H9 (cell line): ENCODE results near the gene DGCR2. TPM values are rescaled to one million over a fixed set of nuclear protein-coding genes. Genes with fewer than 3 reads are reported as not detected.

ENCODE experiments used
- DNase-seq: peaks from one replicate; pipeline ENCODE4 v3.0.0-alpha.2; 2017
- H2AFZ ChIP-seq: one replicate; pipeline ENCODE4 v1.6.1; 2013; ENCODE audit warnings: mild to moderate bottlenecking, low read length, control low read depth, moderate library complexity
- H2AK5ac ChIP-seq: 2 replicates; pipeline ENCODE4 v1.6.1; 2013; ENCODE audit warnings: low read length, control low read depth, mixed read lengths; ENCODE audit not compliant: insufficient read length
- H2BK120ac ChIP-seq: one replicate; pipeline ENCODE4 v1.6.1; 2013; ENCODE audit warnings: low read depth, mild to moderate bottlenecking, low read length, control low read depth, inconsistent platforms; ENCODE audit not compliant: poor library complexity, severe bottlenecking
- H2BK12ac ChIP-seq: 2 replicates; pipeline ENCODE4 v1.6.1; 2013; ENCODE audit warnings: low read length, control low read depth, mixed read lengths, low read depth; ENCODE audit not compliant: insufficient read length
- H2BK15ac ChIP-seq: 2 replicates; pipeline ENCODE4 v1.6.1; 2013; ENCODE audit warnings: low read depth, low read length, control low read depth
- H2BK20ac ChIP-seq: one replicate; pipeline ENCODE4 v1.6.1; 2013; ENCODE audit warnings: low read depth, mild to moderate bottlenecking, low read length, control low read depth, inconsistent platforms; ENCODE audit not compliant: poor library complexity, severe bottlenecking
- H2BK5ac ChIP-seq: 2 replicates; pipeline ENCODE4 v1.6.1; 2013; ENCODE audit warnings: low read length, control low read depth, mixed read lengths; ENCODE audit not compliant: insufficient read length
- H3K14ac ChIP-seq: 2 replicates; pipeline ENCODE4 v1.6.1; 2013; ENCODE audit warnings: low read length, control low read depth; ENCODE audit not compliant: insufficient read depth
- H3K18ac ChIP-seq: 2 replicates; pipeline ENCODE4 v1.6.1; 2013; ENCODE audit warnings: low read depth, mild to moderate bottlenecking, mixed read lengths, low read length, control low read depth; ENCODE audit not compliant: insufficient read length
- H3K23ac ChIP-seq: 2 replicates; pipeline ENCODE4 v1.6.1; 2013; ENCODE audit warnings: low read length, control low read depth, mixed read lengths, low read depth; ENCODE audit not compliant: insufficient read length
- H3K23me2 ChIP-seq: 2 replicates; pipeline ENCODE4 v1.6.1; 2013; ENCODE audit warnings: low read depth, mild to moderate bottlenecking, mixed read lengths, low read length, control low read depth; ENCODE audit not compliant: insufficient read length, poor library complexity, severe bottlenecking
- H3K27ac ChIP-seq: 2 replicates; pipeline ENCODE4 v1.5.1; 2013; ENCODE audit warnings: low read length, control low read depth, mixed read lengths, low read depth; ENCODE audit not compliant: insufficient read length
- H3K27me3 ChIP-seq: 2 replicates; pipeline ENCODE4 v1.6.1; 2013; ENCODE audit warnings: low read length, control low read depth, inconsistent platforms; ENCODE audit not compliant: insufficient read depth
- H3K4ac ChIP-seq: 2 replicates; pipeline ENCODE4 v1.6.1; 2013; ENCODE audit warnings: low read depth, mild to moderate bottlenecking, control low read depth, inconsistent platforms, low read length, moderate library complexity
- H3K4me1 ChIP-seq: 2 replicates; pipeline ENCODE4 v1.6.1; 2013; ENCODE audit warnings: low read length, control low read depth, inconsistent platforms; ENCODE audit not compliant: insufficient read depth
- H3K4me2 ChIP-seq: 2 replicates; pipeline ENCODE4 v1.6.1; 2013; ENCODE audit warnings: low read length, control low read depth, mixed read lengths; ENCODE audit not compliant: insufficient read length, insufficient read depth
- H3K56ac ChIP-seq: 2 replicates; pipeline ENCODE4 v1.6.1; 2013; ENCODE audit warnings: low read depth, mild to moderate bottlenecking, mixed read lengths, low read length, control low read depth; ENCODE audit not compliant: insufficient read length
- H3K79me1 ChIP-seq: 2 replicates; pipeline ENCODE4 v1.6.1; 2013; ENCODE audit warnings: low read depth, mild to moderate bottlenecking, moderate library complexity, low read length, control low read depth, inconsistent platforms; ENCODE audit not compliant: insufficient read depth, poor library complexity, severe bottlenecking
- H3K79me2 ChIP-seq: 2 replicates; pipeline ENCODE4 v1.6.1; 2013; ENCODE audit warnings: low read length, control low read depth, inconsistent platforms; ENCODE audit not compliant: insufficient read depth
- H3K9ac ChIP-seq: 2 replicates; pipeline ENCODE4 v1.6.1; 2013; ENCODE audit warnings: low read length, control low read depth, mixed read lengths; ENCODE audit not compliant: insufficient read length; ENCODE audit errors: extremely low read depth
- H3K9me3 ChIP-seq: one replicate; pipeline ENCODE4 v1.6.1; 2013; ENCODE audit warnings: low read depth, low read length, inconsistent platforms; ENCODE audit not compliant: control insufficient read depth
- H3T11ph ChIP-seq: one replicate; pipeline ENCODE4 v1.6.1; 2013; ENCODE audit warnings: mild to moderate bottlenecking, low read length, control low read depth, inconsistent platforms
- H4K20me1 ChIP-seq: one replicate; pipeline ENCODE4 v1.6.1; 2013; ENCODE audit not compliant: control insufficient read depth, insufficient read length, insufficient read depth
- H4K5ac ChIP-seq: 2 replicates; pipeline ENCODE4 v1.6.1; 2013; ENCODE audit warnings: low read depth, mild to moderate bottlenecking, mixed read lengths, low read length, control low read depth; ENCODE audit not compliant: insufficient read length
- H4K8ac ChIP-seq: replicated peaks from 2 replicates; pipeline ENCODE4 v1.6.1; 2013; ENCODE audit warnings: low read length, control low read depth, mixed read lengths, low read depth; ENCODE audit not compliant: insufficient read length
- H4K91ac ChIP-seq: 2 replicates; pipeline ENCODE4 v1.6.1; 2013; ENCODE audit warnings: low read depth, mild to moderate bottlenecking, moderate library complexity, mixed read lengths, low read length, control low read depth; ENCODE audit not compliant: insufficient read length
- H3K27ac Mint-ChIP-seq, 3 experiments: 2 replicates in 2 of 3; 3 replicates in 1 of 3; pipeline ENCODE4 v1.8.0; 2020 to 2021; ENCODE audit warnings: mixed read lengths in 3 of 3, mild to moderate bottlenecking in 1 of 3, moderate library complexity in 1 of 3
- H3K27me3 Mint-ChIP-seq: 2 replicates; pipeline ENCODE4 v1.8.0; 2021; ENCODE audit warnings: low read depth, mild to moderate bottlenecking, moderate library complexity, mixed read lengths
- H3K36me3 Mint-ChIP-seq, 3 experiments: 2 replicates in 2 of 3; 3 replicates in 1 of 3; pipeline ENCODE4 v1.8.0; 2020 to 2021; ENCODE audit warnings: low read depth in 3 of 3, mixed read lengths in 3 of 3; ENCODE audit not compliant: insufficient read depth in 1 of 3
- H3K4me1 Mint-ChIP-seq, 2 experiments: 2 replicates each; pipeline ENCODE4 v1.8.0; 2020; ENCODE audit warnings: mixed read lengths in 2 of 2
- H3K4me3 Mint-ChIP-seq, 2 experiments: 2 replicates in 1 of 2; 3 replicates in 1 of 2; pipeline ENCODE4 v1.8.0; 2020 to 2021; ENCODE audit warnings: mild to moderate bottlenecking in 2 of 2, mixed read lengths in 2 of 2, moderate library complexity in 1 of 2
- H3K9me3 Mint-ChIP-seq, 2 experiments: 2 replicates in 1 of 2; 3 replicates in 1 of 2; pipeline ENCODE4 v1.8.0; 2020; ENCODE audit warnings: mild to moderate bottlenecking in 2 of 2, mixed read lengths in 2 of 2, moderate library complexity in 1 of 2
- WGBS: extraction: QIAGEN DNeasy Blood & Tissue Kit; methylation state at CpG from one replicate; pipeline ENCODE4 v1.1.7; 2013; ENCODE audit warnings: missing lambda C conversion rate, low lambda C conversion rate, mixed read lengths; ENCODE audit not compliant: insufficient read length; ENCODE audit errors: extremely low coverage; 5-methylcytosine and 5-hydroxymethylcytosine counted together
- total RNA-seq: library from RNA; stranded (reverse); gene quantifications from 2 replicates; pipeline ENCODE4 v1.2.1, GENCODE V29; 2021
- TF ChIP-seq, protein P1 (sequence below): fragments of 200-600 bp; sonication (generic); conservative IDR thresholded peaks from 3 replicates; pipeline ENCODE4 v1.8.0; 2021; ENCODE audit warnings: antibody characterized with exemption, mild to moderate bottlenecking

DGCR2 gene
- total RNA-seq, 1 experiment from 2014 or later, result 47.2 TPM

DNA sequence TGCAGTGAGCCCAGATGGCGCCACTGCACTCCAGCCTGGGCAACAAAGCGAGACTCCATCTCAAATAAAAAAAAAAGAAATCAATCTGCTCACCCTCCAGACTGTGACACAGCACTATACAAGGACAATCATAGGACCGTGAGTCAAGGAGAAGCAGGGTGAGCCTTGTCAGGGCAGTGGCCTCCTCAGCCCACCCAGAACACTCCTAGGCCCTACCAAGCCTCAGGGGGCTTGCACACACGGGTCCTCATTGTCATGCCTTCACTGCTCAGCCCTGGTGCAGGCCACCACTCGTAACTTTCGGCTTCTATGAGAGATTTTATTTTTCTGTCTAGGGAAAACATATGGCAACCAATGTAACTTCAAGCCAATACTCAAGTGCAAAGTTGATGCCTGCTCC, 35.8 kb downstream of the DGCR2 start:
- Histone ChIP-seq H3K4me1 (peaks cover 3% of the 10 kb centered on the region; the same call in 1 of the 2 replicates), H2BK15ac (no peak overlapping the region), H2AK5ac (no peak overlapping the region), H3K14ac (no peak overlapping the region), H3K4me2 (no peak overlapping the region), H3T11ph (no peak overlapping the region), H3K4ac (no peak overlapping the region), H4K5ac (no peak overlapping the region), H3K18ac (no peak overlapping the region), H3K23me2 (no peaks in the 10 kb centered on the region), H2BK120ac (no peak overlapping the region), H2BK12ac (no peak overlapping the region), H3K9me3 (no peaks in the 10 kb centered on the region), H3K23ac (no peak overlapping the region), H3K79me2 (no peaks in the 10 kb centered on the region), H2AFZ (no peak overlapping the region), H3K9ac (no peak overlapping the region), H3K27ac (no peak overlapping the region), H2BK20ac (no peak overlapping the region), H4K8ac (no peak overlapping the region), H4K91ac (no peak overlapping the region), H3K56ac (no peak overlapping the region), H2BK5ac (no peak overlapping the region), H3K27me3 (no peaks in the 10 kb centered on the region), H3K79me1 (no peaks in the 10 kb centered on the region), H4K20me1 (no peaks in the 10 kb centered on the region)
- TF ChIP-seq, protein P1, sequence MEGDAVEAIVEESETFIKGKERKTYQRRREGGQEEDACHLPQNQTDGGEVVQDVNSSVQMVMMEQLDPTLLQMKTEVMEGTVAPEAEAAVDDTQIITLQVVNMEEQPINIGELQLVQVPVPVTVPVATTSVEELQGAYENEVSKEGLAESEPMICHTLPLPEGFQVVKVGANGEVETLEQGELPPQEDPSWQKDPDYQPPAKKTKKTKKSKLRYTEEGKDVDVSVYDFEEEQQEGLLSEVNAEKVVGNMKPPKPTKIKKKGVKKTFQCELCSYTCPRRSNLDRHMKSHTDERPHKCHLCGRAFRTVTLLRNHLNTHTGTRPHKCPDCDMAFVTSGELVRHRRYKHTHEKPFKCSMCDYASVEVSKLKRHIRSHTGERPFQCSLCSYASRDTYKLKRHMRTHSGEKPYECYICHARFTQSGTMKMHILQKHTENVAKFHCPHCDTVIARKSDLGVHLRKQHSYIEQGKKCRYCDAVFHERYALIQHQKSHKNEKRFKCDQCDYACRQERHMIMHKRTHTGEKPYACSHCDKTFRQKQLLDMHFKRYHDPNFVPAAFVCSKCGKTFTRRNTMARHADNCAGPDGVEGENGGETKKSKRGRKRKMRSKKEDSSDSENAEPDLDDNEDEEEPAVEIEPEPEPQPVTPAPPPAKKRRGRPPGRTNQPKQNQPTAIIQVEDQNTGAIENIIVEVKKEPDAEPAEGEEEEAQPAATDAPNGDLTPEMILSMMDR, result no peak
- H3K27me3 Mint-ChIP-seq, result no peaks in the 10 kb centered on the region
- no peak overlapping the region for H3K4me3 Mint-ChIP-seq
- no peak for DNase-seq
- peaks cover 21 to 36% (median 32%) of the 10 kb centered on the region in 3 experiments for H3K36me3 Mint-ChIP-seq
- H3K4me1 Mint-ChIP-seq, result peaks cover 7 to 14% of the 10 kb centered on the region in 2 experiments
- H3K27ac Mint-ChIP-seq, result peak overlapping the region in 1 of 3 experiments; percentile 49; a peak in 2 of 7 replicates
- peaks cover 4 to 7% of the 10 kb centered on the region in 2 experiments; a peak in 4 of 5 replicates for H3K9me3 Mint-ChIP-seq
- no CpG with 5 or more reads among the region's 6 CpGs for WGBS
